GM19193 (cell line): ENCODE results near the gene PRKAG1.

ENCODE experiments used
- POLR2A ChIP-seq: IDR thresholded peaks from 4 replicates; pipeline ENCODE4 v1.6.1; 2011; ENCODE audit not compliant: insufficient read depth, insufficient read length; ENCODE audit errors: extremely low read depth

PRKAG1 gene

DNA sequence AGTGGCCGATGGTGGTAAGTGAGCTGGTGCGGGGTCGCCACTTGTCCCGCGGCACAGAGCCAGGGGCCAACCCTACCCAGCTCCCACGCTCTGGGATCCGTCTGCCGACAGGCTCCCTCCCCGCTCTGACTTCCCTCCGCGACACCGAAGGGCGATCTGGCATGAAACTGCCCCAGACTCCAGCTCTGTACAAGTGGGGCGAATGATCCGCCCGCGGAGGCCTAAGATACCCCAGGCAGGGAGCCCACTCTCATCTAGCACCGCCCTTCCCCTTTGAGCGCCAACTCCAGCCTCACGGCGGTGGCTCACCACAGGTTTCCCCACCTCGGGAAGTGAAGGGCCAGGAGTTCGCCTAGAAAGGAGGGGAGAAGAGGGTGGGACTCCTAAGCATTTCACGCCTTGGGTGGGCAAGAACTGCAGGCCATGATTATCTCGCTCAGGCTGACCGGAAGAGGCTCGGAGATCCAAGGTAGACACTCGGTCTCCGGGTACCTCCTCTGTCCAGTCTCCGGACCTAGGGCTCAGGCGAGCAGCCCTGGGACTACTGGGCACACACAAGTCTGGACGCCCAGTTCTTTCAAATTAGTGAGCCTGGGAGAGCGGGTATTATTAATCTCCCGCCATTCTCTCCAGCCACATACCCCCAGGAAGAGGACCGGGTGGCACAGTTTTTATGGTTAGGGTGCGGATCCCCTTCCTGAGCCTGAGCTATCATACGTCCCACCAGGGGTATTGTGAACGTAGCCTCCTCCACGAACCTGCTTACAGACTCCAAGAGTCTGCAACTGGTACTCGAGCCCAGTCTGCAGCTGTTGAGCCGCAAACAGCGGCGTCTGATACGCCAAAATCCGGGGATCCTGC lies 39.6 kb downstream of the PRKAG1 start:
- TF ChIP-seq POLR2A, result no peak

DNA sequence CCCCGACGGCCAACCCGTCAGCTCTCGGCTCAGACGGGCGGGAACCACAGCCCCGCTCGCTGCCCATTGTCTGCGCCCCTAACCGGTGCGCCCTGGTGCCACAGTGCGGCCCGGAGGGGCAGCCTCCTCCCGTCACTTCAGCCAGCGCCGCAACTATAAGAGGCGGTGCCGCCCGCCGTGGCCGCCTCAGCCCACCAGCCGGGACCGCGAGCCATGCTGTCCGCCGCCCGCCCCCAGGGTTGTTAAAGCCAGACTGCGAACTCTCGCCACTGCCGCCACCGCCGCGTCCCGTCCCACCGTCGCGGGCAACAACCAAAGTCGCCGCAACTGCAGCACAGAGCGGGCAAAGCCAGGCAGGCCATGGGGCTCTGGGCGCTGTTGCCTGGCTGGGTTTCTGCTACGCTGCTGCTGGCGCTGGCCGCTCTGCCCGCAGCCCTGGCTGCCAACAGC lies 40.3 kb downstream of the PRKAG1 start, which contains the start of gene WNT1:
Gene WNT1 (plus strand): TSS at position 32 of the 450 bp plus-strand sequence. CDS start 329 bp downstream, at position 361.
- TF ChIP-seq POLR2A, result no peak

DNA sequence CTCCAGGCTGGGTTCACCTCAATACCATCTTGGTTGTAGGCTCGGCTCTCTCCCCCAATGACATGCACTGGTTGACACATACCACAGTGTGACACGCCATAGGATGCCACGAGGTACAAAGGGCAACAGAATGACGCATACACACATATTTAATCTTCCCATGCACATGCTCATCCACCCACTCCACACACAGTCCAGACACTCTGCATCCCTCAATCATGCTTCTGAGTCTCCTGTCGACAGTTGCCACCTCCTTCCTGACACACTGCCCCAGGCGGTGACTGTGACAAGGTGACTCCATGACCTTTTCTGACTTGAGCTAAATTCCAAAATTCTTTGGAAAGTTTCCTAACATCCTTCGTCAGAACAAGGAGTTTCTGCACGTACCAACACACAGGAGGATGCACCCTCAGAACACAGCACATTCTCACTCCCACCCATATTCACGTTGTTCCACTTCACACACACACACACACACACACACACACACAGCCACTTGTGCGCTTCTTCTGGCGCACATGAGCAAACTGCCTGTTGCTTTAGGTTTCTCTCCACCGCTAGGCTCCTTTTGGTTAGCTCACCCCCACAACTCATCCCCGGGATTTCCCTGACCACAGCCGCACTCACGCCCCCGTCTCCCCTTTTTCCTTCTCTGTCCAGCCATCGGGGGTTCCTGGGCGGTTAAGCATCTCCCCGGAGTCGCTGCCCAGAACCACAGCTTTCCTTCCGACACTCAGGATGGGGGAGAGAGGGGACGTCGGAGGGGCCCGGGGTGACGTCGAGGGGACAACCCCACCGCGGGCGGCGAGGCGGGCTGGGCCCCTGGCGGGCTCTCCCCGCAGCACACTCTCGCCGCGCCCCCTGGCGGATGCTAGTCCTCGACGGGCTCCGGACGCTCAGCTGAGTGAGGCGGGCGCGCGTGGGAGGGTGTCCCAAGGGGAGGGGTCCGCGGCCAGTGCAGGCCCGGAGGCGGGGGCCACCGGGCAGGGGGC lies 41.0 kb downstream of the PRKAG1 start:
- no peak for TF ChIP-seq POLR2A

DNA sequence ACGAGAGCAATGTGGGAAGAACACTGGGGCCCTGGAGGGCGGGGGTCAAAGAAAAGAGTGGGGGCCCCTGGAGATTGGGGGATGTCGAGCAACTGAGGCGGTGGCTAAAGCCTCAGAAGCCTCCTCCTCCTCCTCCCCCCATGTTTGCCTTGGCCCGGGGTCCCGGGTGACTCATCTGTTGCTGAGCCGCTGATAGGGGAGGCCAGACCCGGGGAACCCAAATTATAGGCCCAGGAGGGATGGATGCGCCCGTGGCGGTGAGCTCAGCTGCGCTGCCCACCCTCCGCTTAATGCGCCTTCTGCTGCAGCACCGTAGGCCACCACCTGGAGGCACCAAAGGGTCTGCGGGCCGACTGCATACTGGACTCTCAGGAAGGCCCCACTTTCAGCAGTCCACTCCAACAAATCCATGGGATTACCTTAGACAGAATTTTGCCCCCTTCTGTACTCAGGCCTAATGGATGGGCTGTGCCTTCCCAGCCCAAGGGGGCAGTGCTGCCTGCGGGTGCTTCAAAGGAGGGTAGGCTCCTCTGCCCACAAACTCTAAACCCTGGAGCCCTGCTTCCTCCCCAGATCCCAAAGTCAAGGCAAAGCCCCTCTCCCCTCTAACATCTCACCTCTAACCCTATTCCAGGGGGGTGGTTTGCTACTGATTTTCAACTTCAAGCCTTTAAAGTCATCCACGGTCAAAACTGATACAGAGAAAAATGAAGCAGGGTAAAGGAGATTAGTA lies 44.5 kb downstream of the PRKAG1 start:
- TF ChIP-seq POLR2A, result no peak

DNA sequence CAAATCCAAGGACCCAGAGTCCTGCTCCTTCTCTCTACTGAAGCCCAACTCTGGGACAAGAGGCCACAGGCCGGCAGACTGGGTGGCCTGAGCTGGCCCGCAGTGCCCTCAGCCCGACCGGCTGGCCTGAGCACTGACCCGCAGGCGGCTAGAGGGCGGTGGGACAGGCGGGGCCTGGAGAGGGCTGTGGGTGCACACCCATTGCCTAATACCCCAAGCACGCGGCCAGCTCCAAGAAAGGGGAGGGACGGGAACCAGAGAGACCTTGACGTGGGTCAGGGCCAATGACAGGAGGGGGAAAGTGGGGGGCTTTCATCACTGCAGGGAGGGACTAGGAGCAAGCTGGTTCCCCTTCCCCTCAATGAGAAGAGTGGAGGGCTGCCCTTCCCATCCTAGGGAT lies 45.0 kb downstream of the PRKAG1 start:
- no peak for TF ChIP-seq POLR2A

DNA sequence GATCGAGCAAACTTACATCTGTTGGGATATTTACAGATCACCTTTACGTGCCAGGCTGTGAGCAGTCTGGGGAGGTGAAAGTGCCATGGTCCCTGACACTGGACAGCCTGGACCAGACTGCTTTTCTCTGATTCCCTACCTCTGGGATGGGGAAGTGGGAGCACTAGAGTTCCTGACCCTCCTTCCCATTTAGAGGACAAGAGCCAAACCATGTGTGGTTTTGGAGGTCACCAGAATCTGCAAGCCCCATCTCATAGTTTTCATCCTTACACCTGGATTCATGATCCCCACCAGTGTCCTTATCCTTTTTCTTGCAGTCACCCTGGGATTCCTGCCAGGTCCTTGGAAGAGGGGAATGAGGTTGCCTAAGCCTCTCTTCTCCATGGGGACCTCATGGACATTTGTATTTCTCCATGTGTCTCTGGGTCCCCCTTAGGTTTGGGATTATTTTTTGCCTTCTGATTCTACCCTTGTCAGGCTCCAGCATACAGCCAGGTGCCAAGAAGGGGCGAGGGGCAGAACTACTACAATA lies 45.6 kb downstream of the PRKAG1 start:
- TF ChIP-seq POLR2A, result no peak

DNA sequence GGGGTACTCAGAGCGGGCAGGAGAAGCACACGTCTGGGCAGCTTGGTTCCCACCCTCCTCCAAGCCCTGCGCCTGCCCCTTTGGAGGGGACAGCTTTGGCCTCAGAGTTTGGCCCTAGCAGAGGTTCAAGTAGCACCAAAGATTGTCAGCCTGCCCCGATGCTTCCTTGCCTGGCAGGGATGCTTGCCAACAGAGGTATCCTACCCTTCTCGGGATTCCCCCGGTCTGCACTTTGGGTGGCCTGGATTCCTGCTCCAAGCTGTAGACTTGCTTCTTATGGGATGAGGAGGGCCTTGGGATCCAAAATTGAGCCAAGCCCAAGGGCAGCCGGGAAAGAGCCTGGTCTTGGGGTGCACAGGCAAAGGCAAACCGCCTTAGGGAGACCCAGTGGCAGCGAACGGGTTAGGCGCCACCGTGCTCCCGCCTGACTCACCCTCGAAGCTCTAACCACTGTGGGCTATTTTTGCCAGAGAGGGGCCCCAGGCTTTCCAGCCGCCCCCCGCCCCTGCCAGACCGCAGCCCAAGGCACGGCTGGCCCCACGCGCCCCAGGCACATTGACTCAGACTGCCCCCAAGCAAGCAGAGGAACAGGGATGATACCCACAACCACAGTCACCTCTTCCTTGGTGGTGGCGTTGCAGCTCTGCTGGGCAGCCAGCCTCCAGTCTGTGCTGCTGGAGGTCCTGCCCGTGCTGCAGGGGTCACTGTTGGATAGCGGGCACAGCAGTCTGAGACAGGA lies 46.2 kb downstream of the PRKAG1 start:
- TF ChIP-seq POLR2A, result no peak

DNA sequence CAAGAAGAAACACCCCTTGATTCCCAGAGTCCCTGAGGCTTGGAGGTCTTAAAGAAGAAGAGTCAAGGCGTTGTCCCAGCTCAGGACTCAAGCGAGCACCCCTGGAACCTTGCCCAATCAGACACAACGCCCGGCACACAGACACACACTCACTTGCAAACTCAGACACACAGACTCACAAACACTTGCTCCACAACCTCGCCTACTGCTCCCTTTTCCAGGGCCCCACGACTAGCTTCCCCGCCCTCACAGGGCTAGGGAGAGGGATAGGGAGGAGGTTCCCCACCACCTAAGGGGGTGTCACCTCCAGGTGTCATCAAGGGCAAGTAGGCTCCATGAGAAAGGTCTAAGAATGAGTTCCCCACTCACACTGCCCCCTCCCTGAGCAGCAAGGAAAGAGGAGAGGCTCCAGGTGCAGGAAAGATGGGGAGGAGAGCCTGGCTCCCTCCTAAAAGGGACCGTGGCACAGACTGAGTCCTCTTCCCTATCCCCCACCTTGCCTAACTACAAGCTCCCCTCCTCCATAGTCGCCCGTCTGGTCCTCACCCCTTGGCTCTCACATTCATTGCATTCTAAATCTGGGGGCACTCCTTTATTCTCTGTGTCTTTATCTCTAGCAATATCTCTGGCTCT lies 47.8 kb downstream of the PRKAG1 start:
- TF ChIP-seq POLR2A, result no peak

DNA sequence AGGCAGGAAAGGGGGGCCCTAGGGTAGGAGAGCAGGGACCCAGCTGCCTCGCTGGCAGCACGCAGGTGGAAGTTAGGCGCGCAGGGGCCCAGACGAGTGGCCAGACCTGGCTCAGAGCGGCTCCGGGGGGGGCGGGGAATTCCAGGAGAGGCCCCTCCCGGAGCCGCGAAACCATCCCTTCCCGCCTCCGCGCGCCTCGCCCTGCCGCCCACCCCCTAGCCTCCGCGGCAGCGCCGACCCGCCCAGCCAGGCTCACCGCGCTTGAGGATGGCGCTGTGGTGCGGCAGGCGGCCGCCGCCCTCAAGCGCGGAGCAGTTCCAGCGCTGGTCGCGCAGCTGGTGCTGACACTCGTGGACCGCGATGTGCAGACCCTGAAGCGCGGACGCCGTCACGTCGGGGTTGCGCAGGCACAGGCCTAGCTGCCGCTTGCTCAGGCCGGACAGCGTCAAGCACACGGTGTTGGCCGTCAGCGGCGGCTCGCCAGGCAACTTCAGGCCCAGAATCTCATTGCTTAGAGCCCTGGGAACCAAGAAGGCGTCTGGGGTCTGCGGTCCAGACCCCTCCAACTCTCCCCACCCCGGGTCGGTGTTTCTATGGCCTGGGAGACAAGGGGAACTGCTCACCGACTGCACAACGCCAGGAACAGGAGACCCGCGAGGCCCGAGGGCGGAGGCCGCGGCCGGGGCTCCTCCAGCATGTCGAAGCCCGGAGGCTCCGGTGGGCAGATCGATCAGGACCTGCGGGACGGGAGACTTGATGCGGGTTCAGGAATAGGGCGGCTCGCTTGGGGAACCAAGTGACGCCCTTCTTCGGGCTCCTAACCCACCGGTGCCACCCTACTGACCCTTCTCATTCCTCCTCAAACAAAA lies 48.5 kb downstream of the PRKAG1 start:
- no peak for TF ChIP-seq POLR2A

DNA sequence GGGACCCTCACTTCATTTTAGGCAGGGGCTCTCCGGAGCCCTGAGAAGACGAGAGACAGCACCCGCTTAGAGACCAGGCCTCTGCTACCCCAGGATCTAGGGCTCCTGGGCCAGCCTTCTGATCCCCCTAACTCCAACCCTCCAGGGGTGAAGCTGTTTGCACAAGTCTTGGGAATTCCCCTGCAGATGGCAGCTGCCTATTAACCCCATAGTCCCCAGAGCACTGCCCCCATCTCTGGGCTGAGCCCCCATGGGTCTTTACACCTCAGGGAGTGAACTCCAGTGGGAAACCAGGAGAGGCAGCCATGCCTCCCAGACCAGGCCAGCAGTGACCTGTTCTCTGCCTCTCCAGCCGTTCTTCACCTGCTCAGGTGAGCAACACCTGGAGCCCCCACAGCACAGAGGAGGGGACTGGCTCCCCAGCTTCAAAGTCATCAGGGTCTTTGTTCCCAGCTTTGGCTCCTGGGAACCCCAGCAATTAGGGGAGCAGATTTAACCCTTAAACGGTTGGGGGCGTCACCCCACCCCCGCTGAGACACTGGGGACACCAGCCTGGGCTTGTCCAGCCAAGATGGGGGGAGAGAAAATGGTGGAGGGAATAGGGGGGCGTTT lies 49.3 kb downstream of the PRKAG1 start:
- TF ChIP-seq POLR2A, result no peak

DNA sequence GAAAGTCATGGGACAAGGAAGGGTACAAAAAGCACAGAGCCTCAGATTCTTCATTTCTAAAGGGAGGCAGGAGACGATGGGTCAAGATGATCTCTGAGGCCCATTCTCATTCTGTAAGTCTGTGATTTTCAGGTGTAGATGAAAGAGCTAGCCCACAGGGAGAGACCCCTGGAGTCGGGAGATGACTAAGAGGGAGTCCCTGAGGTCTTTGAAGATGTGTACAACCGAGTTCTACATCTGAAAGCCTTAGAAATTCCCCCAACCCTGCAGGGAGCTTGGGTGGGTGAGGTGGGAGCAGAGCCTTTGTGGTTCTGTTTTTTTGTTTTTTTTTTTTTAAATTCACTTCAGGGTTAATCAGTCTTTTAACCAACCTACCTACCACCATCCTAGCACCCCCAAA lies 50.1 kb downstream of the PRKAG1 start:
- no peak for TF ChIP-seq POLR2A

DNA sequence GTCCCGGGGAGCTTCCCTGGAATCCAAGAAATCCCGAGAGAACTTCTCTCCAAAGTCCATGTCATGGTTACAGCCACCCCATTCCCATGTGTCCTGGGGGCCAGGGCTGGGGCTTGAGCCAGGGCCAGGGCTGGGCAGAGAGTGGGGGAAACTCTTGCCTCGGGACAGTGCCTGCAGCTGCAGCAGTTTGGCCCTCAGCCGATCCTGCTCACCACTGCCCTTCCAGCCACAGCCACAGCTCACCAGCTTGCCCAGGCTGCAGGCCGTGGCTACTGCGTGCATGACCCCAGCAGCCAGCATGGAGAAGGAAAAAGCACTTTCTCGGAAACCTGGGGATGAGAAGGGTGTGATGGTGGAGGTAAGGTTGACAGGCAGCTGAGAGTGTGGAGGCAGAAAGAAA lies 50.6 kb downstream of the PRKAG1 start:
- TF ChIP-seq POLR2A, result no peak
